Keratinocyte (primary cell): ENCODE measurements around the gene GLT8D2. TPM values are rescaled to one million over a fixed set of nuclear protein-coding genes. Genes with fewer than 3 reads are reported as not detected.

Experiments
- DNase-seq: peaks from one replicate; pipeline ENCODE4 v3.0.0-alpha.2; 2011; ENCODE audit warnings: low read depth, missing footprints, low spot score
- FAIRE-seq: peaks from 2 replicates; lab custom pipeline; 2011; peaks lifted over from hg19 to GRCh38; lab: Jason Lieb, UNC
- H2AFZ ChIP-seq: 2 replicates; pipeline ENCODE4 v1.6.0; 2012; ENCODE audit warnings: low read length, control low read depth, inconsistent platforms; ENCODE audit not compliant: control insufficient read depth
- H3K27ac ChIP-seq: 2 replicates; pipeline ENCODE4 v1.5.1; 2011; ENCODE audit warnings: low read length; ENCODE audit not compliant: control insufficient read depth, insufficient read depth
- H3K27me3 ChIP-seq: 3 replicates; pipeline ENCODE4 v1.6.0; 2011; ENCODE audit warnings: low read length; ENCODE audit not compliant: control insufficient read depth, insufficient read depth; ENCODE audit errors: extremely low read depth
- H3K36me3 ChIP-seq, 2 experiments: 2 replicates in 1 of 2; 3 replicates in 1 of 2; pipeline ENCODE4 v1.5.1; 2011; ENCODE audit warnings: low read length in 2 of 2, mild to moderate bottlenecking in 1 of 2; ENCODE audit not compliant: control insufficient read depth in 2 of 2, insufficient read depth in 2 of 2; ENCODE audit errors: extremely low read depth in 1 of 2
- H3K4me1 ChIP-seq: 3 replicates; pipeline ENCODE4 v1.5.1; 2011; ENCODE audit warnings: low read length; ENCODE audit not compliant: control insufficient read depth, insufficient read depth; ENCODE audit errors: extremely low read depth
- H3K4me2 ChIP-seq: 3 replicates; pipeline ENCODE4 v1.6.0; 2011; ENCODE audit warnings: low read depth, low read length; ENCODE audit not compliant: control insufficient read depth, insufficient read depth; ENCODE audit errors: extremely low read depth
- H3K4me3 ChIP-seq, 3 experiments: fragments of 200-600 bp in 1 of 3; sonication (generic) in 1 of 3; 2 replicates in 2 of 3; 3 replicates in 1 of 3; pipeline ENCODE4 v1.5.1; 2011 to 2016; ENCODE audit warnings: low read length in 3 of 3, mild to moderate bottlenecking in 3 of 3, control low read depth in 2 of 3, inconsistent platforms in 1 of 3, low read depth in 1 of 3, mixed read lengths in 1 of 3, mixed run types in 1 of 3, moderate library complexity in 1 of 3; ENCODE audit not compliant: control insufficient read depth in 2 of 3, insufficient read depth in 2 of 3; ENCODE audit errors: extremely low read depth in 1 of 3
- H3K79me2 ChIP-seq: 2 replicates; pipeline ENCODE4 v1.6.0; 2012; ENCODE audit warnings: low read length; ENCODE audit not compliant: control insufficient read depth, insufficient read depth
- H3K9ac ChIP-seq: 3 replicates; pipeline ENCODE4 v1.6.0; 2011; ENCODE audit warnings: low read length; ENCODE audit not compliant: control insufficient read depth, insufficient read depth; ENCODE audit errors: extremely low read depth
- H3K9me1 ChIP-seq: 3 replicates; pipeline ENCODE4 v1.6.0; 2011; ENCODE audit warnings: low read length; ENCODE audit not compliant: control insufficient read depth, insufficient read depth; ENCODE audit errors: extremely low read depth
- H3K9me3 ChIP-seq: 2 replicates; pipeline ENCODE4 v1.5.1; 2012; ENCODE audit warnings: low read depth, low read length; ENCODE audit not compliant: control insufficient read depth
- H4K20me1 ChIP-seq: 3 replicates; pipeline ENCODE4 v1.6.0; 2011; ENCODE audit warnings: low read length; ENCODE audit not compliant: control insufficient read depth, insufficient read depth; ENCODE audit errors: extremely low read depth
- CTCF ChIP-seq, 3 experiments: IDR thresholded peaks in 1 of 3; conservative IDR thresholded peaks in 1 of 3; optimal IDR thresholded peaks in 1 of 3; 2 replicates in 2 of 3; 3 replicates in 1 of 3; pipeline versions ENCODE3 to v1.5.1; 2011; ENCODE audit warnings: low read length in 3 of 3, mild to moderate bottlenecking in 3 of 3, moderate library complexity in 2 of 3, control low read depth in 1 of 3, inconsistent platforms in 1 of 3; ENCODE audit not compliant: insufficient read depth in 2 of 3; ENCODE audit errors: extremely low read depth in 1 of 3
- EZH2 ChIP-seq: IDR thresholded peaks from one replicate; pipeline ENCODE4 v1.6.1; 2012; ENCODE audit warnings: inconsistent platforms, mild to moderate bottlenecking, low read length, moderate library complexity
- dilution Hi-C: fragments of 300-500 bp; cut with MboI; formaldehyde crosslinking; loops from one replicate; pipeline ENCODE4 v1.7.0; 2020; ENCODE audit warnings: low sequenced_read_pairs; ENCODE audit not compliant: extremely low pct_ligation_motif_present
- polyA plus RNA-seq, 5 experiments: library from polyadenylated mRNA; depleted of rRNA in 3 of 5; stranded (reverse) in 3 of 5; stranded (forward) in 1 of 5; unstranded in 1 of 5; fragments of >200 nt; gene quantifications; 1 replicate in 1 of 5; 2 replicates in 3 of 5; 3 replicates in 1 of 5; pipeline versions ENCODE4 v1.2.1 to v1.2.3, GENCODE V29; 2011 to 2012; ENCODE audit warnings: missing spikeins in 2 of 5, low read depth in 1 of 5, low replicate concordance in 1 of 5

GLT8D2 gene
- polyA plus RNA-seq, 1 donor (not counting 4 experiments of a cell fraction or from before 2014, with no cell fraction given) = 1.4 TPM

- Histone ChIP-seq H3K9ac (peak overlapping the region; percentile 49), H3K9me3 (no peaks in the 10 kb centered on the region), H3K4me1 (peaks cover 10% of the 10 kb centered on the region), H3K4me2 (peak overlapping the region; percentile 97), H4K20me1 (no peaks in the 10 kb centered on the region), H3K79me2 (no peaks in the 10 kb centered on the region), H3K36me3 (no peaks in the 10 kb centered on the region), H3K27ac (no peak overlapping the region), H3K9me1 (no peaks in the 10 kb centered on the region), H3K27me3 (no peaks in the 10 kb centered on the region), H3K4me3 (peak overlapping the region; percentile 11 to 75 (median 61)), H2AFZ (peak overlapping the region; percentile 85)
- dilution Hi-C loops = no loop called here
- no peak for DNase-seq
- TF ChIP-seq CTCF (optimal IDR thresholded peaks at IDR 0.05 in 1 of 3, IDR thresholded peaks at IDR 0.05 in 1 of 3, conservative IDR thresholded peaks at IDR 0.05 in 1 of 3; ENCODE audit: extremely low read depth in 1 of 3, insufficient read depth in 2 of 3, low read length in 3 of 3) (no peak), EZH2 (no peak)
- no peak for FAIRE-seq
Measured at GRCh38 chr12:104049278-104049902, 597 bp downstream of the GLT8D2 start.

- Histone ChIP-seq H3K79me2 (no peaks in the 10 kb centered on the region), H3K4me1 (peaks cover 10% of the 10 kb centered on the region), H3K9me3 (no peaks in the 10 kb centered on the region), H4K20me1 (no peaks in the 10 kb centered on the region), H3K4me2 (no peak overlapping the region), H3K27ac (no peak overlapping the region), H3K4me3 (no peak overlapping the region), H3K36me3 (no peaks in the 10 kb centered on the region), H3K27me3 (no peaks in the 10 kb centered on the region), H2AFZ (no peak overlapping the region), H3K9me1 (no peaks in the 10 kb centered on the region), H3K9ac (no peak overlapping the region)
- FAIRE-seq (no peak), DNase-seq (no peak)
- no peak for TF ChIP-seq EZH2
- no peak for TF ChIP-seq CTCF (optimal IDR thresholded peaks at IDR 0.05 in 1 of 3, IDR thresholded peaks at IDR 0.05 in 1 of 3, conservative IDR thresholded peaks at IDR 0.05 in 1 of 3; ENCODE audit: extremely low read depth in 1 of 3, insufficient read depth in 2 of 3, low read length in 3 of 3)
- dilution Hi-C loops = no loop called here
Measured at GRCh38 chr12:104048811-104049210, 1.2 kb downstream of the GLT8D2 start.
